ENCODE measurements around the gene FBLL1.
"Not testable (repeated sequence)": the region's sequence is repeated elsewhere in the genome, so short reads cannot be mapped to it uniquely, and the experiment has no call there.

The FBLL1 gene

GRCh38 chr5:168550656-168551055 is 21.6 kb downstream of the FBLL1 start:
- DNase-seq, result no peak

- DNase-seq, result peak in 1 of 58 donors; percentile 18
Measured at GRCh38 chr5:168552146-168552545, 23.0 kb downstream of the FBLL1 start.

- DNase-seq, result no peak
Measured at GRCh38 chr5:168553377-168554130, 24.4 kb downstream of the FBLL1 start.

- DNase-seq, result no peak
Measured at GRCh38 chr5:168557389-168557788, 28.3 kb downstream of the FBLL1 start.

- no peak for DNase-seq
Measured at GRCh38 chr5:168562279-168562678, 33.2 kb downstream of the FBLL1 start.

GRCh38 chr5:168563959-168564358 is 34.9 kb downstream of the FBLL1 start:
- DNase-seq, result no peak

- no peak for DNase-seq
Measured at GRCh38 chr5:168568738-168569137, 39.6 kb downstream of the FBLL1 start.

- DNase-seq, result no peak
Measured at GRCh38 chr5:168570490-168571328, 41.6 kb downstream of the FBLL1 start.

- not testable (repeated sequence) for DNase-seq
Measured at GRCh38 chr5:168573663-168574062, 44.6 kb downstream of the FBLL1 start.

- not testable (repeated sequence) for DNase-seq
Measured at GRCh38 chr5:168574156-168574555, 45.1 kb downstream of the FBLL1 start.

- no peak for DNase-seq
Measured at GRCh38 chr5:168575391-168576372, 46.6 kb downstream of the FBLL1 start.

GRCh38 chr5:168578006-168578405 is 48.9 kb downstream of the FBLL1 start:
- DNase-seq, result no peak

GRCh38 chr5:168578538-168579487 is 49.7 kb downstream of the FBLL1 start, which contains the start of gene PANK3:
Gene PANK3, minus strand, starts transcription at chr5:168579368. Its CDS starts 85 bp downstream, at chr5:168579283.
- peak in 25 of 58 donors; percentile 48 to 92 (median 70) for DNase-seq

GRCh38 chr5:168579488-168580226 is 50.6 kb downstream of the FBLL1 start:
- DNase-seq, result peak; percentile 67 to 100 (median 99)

- peak in 2 of 58 donors; percentile 23 to 37 for DNase-seq
Measured at GRCh38 chr5:168580227-168580508, 51.1 kb downstream of the FBLL1 start.
